Activated T-cell treated with anti-CD3 and anti-CD28 coated beads, Interleukin-2, amount 50 U/mL, for 1 hour (primary cell): ENCODE measurements around the gene HSBP1L1.
"Not testable (repeated sequence)": the region's sequence is repeated elsewhere in the genome, so short reads cannot be mapped to it uniquely, and the experiment has no call there.

Experiments
- DNase-seq: peaks from one replicate; pipeline ENCODE4 v3.0.0-alpha.2; 2020

HSBP1L1 gene

GRCh38 chr18:79945118-79946042 is 19.1 kb upstream of the HSBP1L1 start:
- no peak for DNase-seq

- no peak for DNase-seq
Observed at GRCh38 chr18:79947054-79947755, 17.2 kb upstream of the HSBP1L1 start.

GRCh38 chr18:79947881-79948610 is 16.4 kb upstream of the HSBP1L1 start:
- no peak for DNase-seq

- DNase-seq, result no peak
Observed at GRCh38 chr18:79948719-79949411, 15.6 kb upstream of the HSBP1L1 start.

- no peak for DNase-seq
Observed at GRCh38 chr18:79949697-79950487, 14.6 kb upstream of the HSBP1L1 start.

GRCh38 chr18:79950515-79951341 is 13.7 kb upstream of the HSBP1L1 start:
- DNase-seq, result peak; percentile 44

GRCh38 chr18:79951545-79952455 is 12.6 kb upstream of the HSBP1L1 start, which contains the start of gene SLC66A2:
SLC66A2 (minus strand) TSS chr18:79951653; CDS start chr18:79950926, 727 bp downstream.
- DNase-seq, result peak; percentile 99

GRCh38 chr18:79952456-79952995 is 11.9 kb upstream of the HSBP1L1 start:
- DNase-seq, result no peak

- no peak for DNase-seq
Observed at GRCh38 chr18:79952996-79953559, 11.4 kb upstream of the HSBP1L1 start.

- DNase-seq, result no peak
Observed at GRCh38 chr18:79953971-79954651, 10.3 kb upstream of the HSBP1L1 start.

- no peak for DNase-seq
Observed at GRCh38 chr18:79954791-79955190, 9.7 kb upstream of the HSBP1L1 start.

GRCh38 chr18:79955302-79956075 is 9.0 kb upstream of the HSBP1L1 start:
- DNase-seq, result no peak

- no peak for DNase-seq
Observed at GRCh38 chr18:79956276-79956675, 8.2 kb upstream of the HSBP1L1 start.

GRCh38 chr18:79958981-79959380 is 5.5 kb upstream of the HSBP1L1 start:
- DNase-seq, result no peak

GRCh38 chr18:79960161-79960801 is 4.2 kb upstream of the HSBP1L1 start:
- not testable (repeated sequence) for DNase-seq

- no peak for DNase-seq
Observed at GRCh38 chr18:79960921-79961526, 3.4 kb upstream of the HSBP1L1 start.
